B cell (primary cell): Measurements from ENCODE around the gene TET3. TPM values are rescaled to one million over a fixed set of nuclear protein-coding genes. Genes with fewer than 3 reads are reported as not detected.

Experiments used
- ATAC-seq: fragments of 200-7000 bp; cut with Tn5 transposase; one replicate; pipeline ENCODE4 v1.10.0; 2021; ENCODE audit warnings: low read depth, mild to moderate bottlenecking, moderate number of reproducible peaks, moderate library complexity
- CTCF ChIA-PET: fragments of 350-600 bp; sonication (Branson Sonifier 250); formaldehyde crosslinking; loops from one replicate; lab custom pipeline; 2021; ENCODE audit warnings: antibody characterized with exemption, inconsistent platforms; lab: Charles Lee
- POLR2A ChIA-PET: fragments of 350-600 bp; sonication (Branson Sonifier 250); formaldehyde crosslinking; loops from one replicate; lab custom pipeline; 2021; ENCODE audit warnings: antibody characterized with exemption; lab: Charles Lee
- DNase-seq: peaks from one replicate; pipeline ENCODE4 v3.0.0; 2013
- H2AFZ ChIP-seq: 2 replicates; pipeline ENCODE4 v1.6.1; 2012; ENCODE audit warnings: mild to moderate bottlenecking, low read depth, low read length; ENCODE audit not compliant: insufficient read depth, poor library complexity, severe bottlenecking
- H3K27ac ChIP-seq, 2 donors: 1 replicate in 1 of 2; 2 replicates in 1 of 2; pipeline ENCODE4 v1.5.1; 2012 to 2013; ENCODE audit warnings: low read length in 2 of 2, mild to moderate bottlenecking in 2 of 2, moderate library complexity in 1 of 2
- H3K27me3 ChIP-seq, 4 experiments: fragments of 200-600 bp in 1 of 4; sonication (generic) in 1 of 4; replicated peaks in 1 of 4; 1 replicate in 2 of 4; 2 replicates in 2 of 4; pipeline versions ENCODE4 v1.6.1 to v1.7.0; 2013 to 2016; ENCODE audit warnings: low read length in 3 of 4, mild to moderate bottlenecking in 2 of 4, mixed read lengths in 1 of 4, moderate library complexity in 1 of 4; ENCODE audit not compliant: insufficient read depth in 4 of 4, control insufficient read depth in 3 of 4; ENCODE audit errors: control extremely low read depth in 1 of 4
- H3K36me3 ChIP-seq, 2 experiments: replicated peaks in 1 of 2; 1 replicate in 1 of 2; 2 replicates in 1 of 2; pipeline versions ENCODE4 v1.6.1 to v1.7.1; 2013; ENCODE audit warnings: low read length in 1 of 2; ENCODE audit not compliant: insufficient read depth in 2 of 2, control insufficient read depth in 1 of 2; ENCODE audit errors: control extremely low read depth in 1 of 2, extremely low read depth in 1 of 2
- H3K4me1 ChIP-seq, 2 donors: fragments of 200-600 bp in 1 of 2; sonication (generic) in 1 of 2; 1 replicate in 1 of 2; 2 replicates in 1 of 2; pipeline versions ENCODE4 v1.5.1 to v1.6.1; 2013 to 2017; ENCODE audit warnings: low read length in 2 of 2; ENCODE audit not compliant: control insufficient read depth in 2 of 2, insufficient read depth in 2 of 2
- H3K4me2 ChIP-seq: replicated peaks from 2 replicates; pipeline ENCODE3; 2012; ENCODE audit warnings: mild to moderate bottlenecking, low read depth, low read length; ENCODE audit not compliant: poor library complexity, severe bottlenecking
- H3K4me3 ChIP-seq, 5 experiments: fragments of 200-600 bp in 1 of 5; sonication (generic) in 1 of 5; 1 replicate in 3 of 5; 2 replicates in 2 of 5; pipeline versions ENCODE4 v1.5.1 to v1.7.0; 2011 to 2016; ENCODE audit warnings: low read length in 4 of 5, mild to moderate bottlenecking in 4 of 5, low read depth in 2 of 5, control low read depth in 1 of 5, moderate library complexity in 1 of 5; ENCODE audit not compliant: insufficient read depth in 1 of 5; ENCODE audit errors: control extremely low read depth in 1 of 5, extremely low read depth in 1 of 5
- H3K79me2 ChIP-seq: fragments of 200-600 bp; sonication (generic); one replicate; pipeline ENCODE4 v1.6.0; 2016; ENCODE audit warnings: low read length; ENCODE audit not compliant: control insufficient read depth, insufficient read depth
- H3K9ac ChIP-seq: fragments of 200-600 bp; sonication (generic); 2 replicates; pipeline ENCODE4 v1.6.1; 2017; ENCODE audit warnings: mild to moderate bottlenecking, low read length, moderate library complexity
- H3K9me3 ChIP-seq, 3 donors: one replicate each; pipeline versions ENCODE4 v1.6.1 to v1.7.1; 2013; ENCODE audit warnings: low read length in 2 of 3; ENCODE audit not compliant: control insufficient read depth in 2 of 3, insufficient read depth in 1 of 3; ENCODE audit errors: control extremely low read depth in 1 of 3
- H4K20me1 ChIP-seq: 2 replicates; pipeline ENCODE4 v1.6.0; 2012; ENCODE audit warnings: mild to moderate bottlenecking, low read length; ENCODE audit not compliant: insufficient read depth, control insufficient read depth, poor library complexity, severe bottlenecking
- H3K27ac Mint-ChIP-seq: one replicate; pipeline ENCODE4 v1.8.0; 2021; ENCODE audit warnings: mixed read lengths
- H3K27me3 Mint-ChIP-seq: one replicate; pipeline ENCODE4 v1.8.0; 2021; ENCODE audit warnings: mixed read lengths
- H3K4me1 Mint-ChIP-seq: one replicate; pipeline ENCODE4 v1.8.0; 2021; ENCODE audit warnings: mixed read lengths
- H3K4me3 Mint-ChIP-seq: one replicate; pipeline ENCODE4 v1.8.0; 2021; ENCODE audit warnings: mixed read lengths
- H3K9me3 Mint-ChIP-seq: one replicate; pipeline ENCODE4 v1.8.0; 2022; ENCODE audit warnings: mixed read lengths; ENCODE audit not compliant: insufficient read depth
- EZH2 ChIP-seq: IDR thresholded peaks from 2 replicates; pipeline ENCODE4 v1.6.1; 2012; ENCODE audit warnings: borderline replicate concordance, low read depth, mild to moderate bottlenecking, moderate library complexity, low read length; ENCODE audit not compliant: insufficient read depth, poor library complexity, severe bottlenecking
- WGBS: methylation state at CpG from one replicate; pipeline ENCODE4 v1.1.5; 2013; ENCODE audit warnings: missing lambda C conversion rate; ENCODE audit not compliant: insufficient coverage; 5-methylcytosine and 5-hydroxymethylcytosine counted together
- intact Hi-C: fragments of 100-400 bp; cut with micrococcal nuclease; formaldehyde crosslinking; loops from one replicate; pipeline ENCODE4 v1.10.0; 2022
- polyA plus RNA-seq: library from polyadenylated mRNA; depleted of rRNA; stranded (reverse); fragments of >200 nt; gene quantifications from 2 replicates; pipeline ENCODE4 v1.2.3, GENCODE V29; 2012
- total RNA-seq, 2 donors: library from RNA; stranded (reverse); fragments of 120-200 nt in 1 of 2; gene quantifications; 1 replicate in 1 of 2; 2 replicates in 1 of 2; pipeline versions ENCODE4 v1.2.3 to v1.2.4, GENCODE V29; 2013 to 2022
- TF ChIP-seq, protein P1 (sequence below): fragments of 200-600 bp; IDR thresholded peaks from one replicate; pipeline ENCODE4 v1.8.0; 2022; ENCODE audit warnings: antibody characterized with exemption, mild to moderate bottlenecking

The TET3 gene
- total and polyA plus RNA-seq, 2 donors (not counting 1 experiment from before 2014, with no cell fraction given): 4.7 to 43.9 TPM

DNA sequence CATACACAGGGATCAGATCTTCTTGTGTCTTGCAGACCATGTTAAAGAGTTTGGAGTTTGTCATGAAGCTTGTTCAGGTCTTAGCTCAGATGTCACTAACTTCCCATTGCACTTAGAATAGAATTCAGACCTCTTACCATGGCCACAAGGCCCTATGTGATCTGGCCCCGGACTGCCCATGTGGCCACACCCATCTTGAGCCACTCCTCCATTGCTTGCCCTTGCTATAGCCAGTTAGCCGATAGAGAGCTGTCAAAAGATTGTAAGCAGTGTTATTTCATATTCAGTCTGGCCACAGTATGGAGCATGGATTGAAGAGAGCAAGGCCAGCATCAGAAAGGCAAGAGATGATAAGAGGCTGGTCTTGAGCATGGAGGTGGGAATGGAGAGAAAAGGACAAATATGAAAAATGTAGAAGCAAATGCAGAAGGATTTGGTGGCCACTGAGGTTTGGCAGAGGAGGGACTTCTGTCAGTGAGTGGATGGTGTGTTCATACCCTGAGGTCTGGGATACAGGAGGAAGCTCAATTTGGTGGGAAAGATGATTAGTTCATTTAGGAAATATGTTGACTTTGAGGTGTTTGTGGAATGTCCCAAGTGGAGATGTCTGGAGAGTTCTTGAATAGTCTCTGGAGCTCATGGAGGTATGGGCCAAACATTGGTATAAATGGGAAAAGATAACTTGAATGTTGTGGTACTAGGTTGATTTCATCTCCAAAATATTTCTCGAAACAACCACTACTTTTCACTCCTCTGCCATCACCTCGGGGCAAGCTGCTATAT, 47.4 kb upstream of the TET3 start:
- 100% methylated on average over 1 of the region's 4 CpGs for WGBS
- no peaks in the 10 kb centered on the region for H3K9me3 ChIP-seq
- ChIA-PET CTCF (interaction anchor here (1.2 kb wide), 1 partner anchor 51 kb away, joined by 5 read pairs; no protein-coding TSS in a partner anchor), POLR2A (interaction anchor here (1.1 kb wide), 1 partner anchor 29 kb away, joined by 3 read pairs; no protein-coding TSS in a partner anchor)
- peaks cover 11 to 63% of the 10 kb centered on the region in 2 experiments for H3K36me3 ChIP-seq
- Mint-ChIP-seq H3K4me3 (no peak overlapping the region), H3K27me3 (no peaks in the 10 kb centered on the region), H3K4me1 (peaks cover 49% of the 10 kb centered on the region), H3K27ac (no peak overlapping the region), H3K9me3 (no peaks in the 10 kb centered on the region)
- H3K27ac ChIP-seq: no peak overlapping the region
- H3K4me1 ChIP-seq: peaks cover 0 to 12% of the 10 kb centered on the region in 2 donors
- H3K4me3 ChIP-seq: no peak overlapping the region
- intact Hi-C loops: no loop called here
- no peak for TF ChIP-seq EZH2
- TF ChIP-seq, protein P1, sequence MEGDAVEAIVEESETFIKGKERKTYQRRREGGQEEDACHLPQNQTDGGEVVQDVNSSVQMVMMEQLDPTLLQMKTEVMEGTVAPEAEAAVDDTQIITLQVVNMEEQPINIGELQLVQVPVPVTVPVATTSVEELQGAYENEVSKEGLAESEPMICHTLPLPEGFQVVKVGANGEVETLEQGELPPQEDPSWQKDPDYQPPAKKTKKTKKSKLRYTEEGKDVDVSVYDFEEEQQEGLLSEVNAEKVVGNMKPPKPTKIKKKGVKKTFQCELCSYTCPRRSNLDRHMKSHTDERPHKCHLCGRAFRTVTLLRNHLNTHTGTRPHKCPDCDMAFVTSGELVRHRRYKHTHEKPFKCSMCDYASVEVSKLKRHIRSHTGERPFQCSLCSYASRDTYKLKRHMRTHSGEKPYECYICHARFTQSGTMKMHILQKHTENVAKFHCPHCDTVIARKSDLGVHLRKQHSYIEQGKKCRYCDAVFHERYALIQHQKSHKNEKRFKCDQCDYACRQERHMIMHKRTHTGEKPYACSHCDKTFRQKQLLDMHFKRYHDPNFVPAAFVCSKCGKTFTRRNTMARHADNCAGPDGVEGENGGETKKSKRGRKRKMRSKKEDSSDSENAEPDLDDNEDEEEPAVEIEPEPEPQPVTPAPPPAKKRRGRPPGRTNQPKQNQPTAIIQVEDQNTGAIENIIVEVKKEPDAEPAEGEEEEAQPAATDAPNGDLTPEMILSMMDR: no peak
- peaks cover 70% of the 10 kb centered on the region for H4K20me1 ChIP-seq
- no peak overlapping the region for H2AFZ ChIP-seq
- H3K9ac ChIP-seq: no peak overlapping the region
- DNase-seq (no peak), ATAC-seq (no peak)
- H3K27me3 ChIP-seq: no peaks in the 10 kb centered on the region
- H3K79me2 ChIP-seq: peaks cover 92% of the 10 kb centered on the region
- no peak overlapping the region for H3K4me2 ChIP-seq

- Histone ChIP-seq H3K79me2 (peaks cover 91% of the 10 kb centered on the region), H3K27me3 (no peaks in the 10 kb centered on the region), H3K9me3 (no peaks in the 10 kb centered on the region), H3K4me1 (peaks cover 0 to 12% of the 10 kb centered on the region in 2 donors), H3K9ac (no peak overlapping the region), H3K27ac (no peak overlapping the region), H3K4me2 (no peak overlapping the region), H2AFZ (no peak overlapping the region), H4K20me1 (peaks cover 64% of the 10 kb centered on the region), H3K36me3 (peaks cover 11 to 57% of the 10 kb centered on the region in 2 experiments), H3K4me3 (no peak overlapping the region)
- Mint-ChIP-seq H3K9me3 (no peaks in the 10 kb centered on the region), H3K27ac (no peak overlapping the region), H3K27me3 (no peaks in the 10 kb centered on the region), H3K4me3 (no peak overlapping the region), H3K4me1 (peaks cover 47% of the 10 kb centered on the region)
- ATAC-seq (no peak), DNase-seq (no peak)
- CTCF ChIA-PET: interaction anchor here (1.2 to 1.8 kb wide), 2 partner anchors 12 to 50 kb away, joined by 4 to 5 read pairs; no protein-coding TSS in a partner anchor
- POLR2A ChIA-PET: no interaction called here
- TF ChIP-seq, protein P1: no peak
- no peak for TF ChIP-seq EZH2
- intact Hi-C loops: no loop called here
Observed at GRCh38 chr2:73937899-73938298, 46.8 kb upstream of the TET3 start.
